Ramos (cell line): ENCODE results near the gene SLC26A9.

Experiments
- in situ Hi-C: fragments of 300-500 bp; cut with MboI; formaldehyde crosslinking; loops from one replicate; pipeline ENCODE4 v1.14.3; 2022; ENCODE audit warnings: low sequenced_read_pairs; ENCODE audit not compliant: unreplicated experiment

SLC26A9 gene

DNA sequence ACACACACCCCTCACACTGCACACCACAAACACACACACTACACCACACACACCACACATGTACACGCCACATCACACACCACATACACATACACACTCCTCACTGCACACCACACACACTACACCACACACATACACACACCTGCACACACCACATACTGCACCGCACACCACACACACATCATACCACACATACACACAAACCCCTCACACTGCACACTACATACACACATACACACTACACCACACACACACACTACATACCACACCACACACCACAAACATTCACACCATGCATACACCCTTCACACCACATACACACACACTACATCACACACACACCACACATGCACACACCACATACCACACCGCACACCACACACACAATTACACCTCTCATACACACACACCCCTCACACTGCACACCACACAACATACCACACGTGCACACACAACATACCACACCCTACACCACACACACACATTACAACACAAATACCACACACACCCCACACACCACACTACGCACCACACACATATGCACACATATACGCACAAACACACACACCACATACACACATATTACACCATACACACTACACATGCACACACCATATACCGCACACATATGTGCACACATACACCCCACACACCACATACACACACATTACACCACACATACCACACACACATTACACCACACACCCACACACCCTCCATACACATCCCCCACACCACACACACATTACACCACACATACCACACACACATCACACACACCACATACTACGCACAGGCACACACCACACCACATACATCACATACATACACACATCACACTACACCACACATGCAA, 30.3 kb upstream of the SLC26A9 start:
- in situ Hi-C loops, result loop anchor here (25.0 kb wide), 1 partner anchor 411 kb away; a partner anchor contains a TSS

DNA sequence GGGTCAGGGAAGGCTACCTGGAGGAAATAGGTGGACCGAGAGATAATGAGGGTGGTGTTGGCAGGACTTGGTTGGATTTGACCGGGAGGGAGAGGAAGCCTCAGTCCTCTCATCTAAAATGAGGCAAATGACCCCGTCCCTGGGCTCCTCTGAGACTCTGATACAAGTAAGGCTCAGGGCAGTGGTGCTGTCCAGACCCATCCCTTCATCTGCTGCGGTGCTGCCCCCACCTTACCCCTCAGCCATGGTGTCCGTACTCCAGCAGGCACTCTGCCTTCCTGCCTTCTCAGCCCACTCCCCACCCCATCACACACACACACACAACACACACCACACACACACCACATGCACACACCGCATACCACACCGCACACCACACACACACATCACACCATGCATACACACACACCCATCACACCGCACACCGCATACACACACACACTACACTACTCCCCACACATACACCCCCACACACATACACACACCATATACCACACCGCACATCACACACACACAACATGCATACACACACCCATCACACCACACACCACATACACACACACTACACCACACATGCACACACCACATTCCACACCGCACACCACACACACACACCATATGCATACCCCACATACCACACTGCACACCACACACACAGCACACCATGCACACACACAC, 29.4 kb upstream of the SLC26A9 start:
- in situ Hi-C loops, result loop anchor here (25.0 kb wide), 1 partner anchor 410 kb away; a partner anchor contains a TSS

DNA sequence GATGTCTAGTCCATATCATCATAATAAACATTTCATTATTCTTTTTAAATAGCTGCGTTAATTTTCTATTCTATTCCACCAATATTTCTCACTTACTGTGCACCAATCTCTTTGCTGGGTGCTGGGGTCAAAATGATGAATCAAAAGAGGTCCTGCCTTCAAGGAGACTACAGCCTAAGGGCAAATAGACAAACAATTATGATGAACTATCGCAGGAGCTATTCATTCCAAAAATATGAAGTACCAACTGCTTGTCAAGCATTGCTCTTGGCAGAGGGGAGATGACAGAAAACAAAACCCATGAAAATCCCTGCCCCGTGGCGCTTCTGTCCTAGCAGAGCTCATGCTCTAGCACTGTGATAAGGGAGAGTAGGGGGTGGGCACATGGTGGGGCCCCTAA, 28.8 kb upstream of the SLC26A9 start:
- in situ Hi-C loops, result loop anchor here (25.0 kb wide), 1 partner anchor 410 kb away; a partner anchor contains a TSS

GRCh38 chr1:205971082-205971481, 27.8 kb upstream of the SLC26A9 start:
- in situ Hi-C loops, result loop anchor here (25.0 kb wide), 1 partner anchor 409 kb away; a partner anchor contains a TSS

DNA sequence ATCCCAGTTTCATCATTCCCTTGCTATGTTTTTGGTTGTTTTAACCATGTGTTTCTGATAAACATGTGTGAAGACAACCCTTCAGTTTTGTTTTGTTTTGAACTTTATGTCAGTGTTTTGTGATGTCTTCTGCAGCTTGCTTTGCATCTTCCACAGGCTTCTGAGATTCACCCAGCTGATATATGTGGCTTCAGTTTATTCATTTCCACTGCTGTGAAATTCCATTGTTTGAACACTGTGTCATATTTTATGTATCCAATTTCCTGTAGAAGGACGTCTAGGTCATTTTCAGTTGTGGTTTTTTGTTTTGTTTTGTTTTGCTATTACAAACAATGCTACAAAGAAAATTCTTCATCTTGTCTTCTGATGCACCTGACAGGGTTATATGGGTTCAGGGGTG, 27.2 kb upstream of the SLC26A9 start:
- in situ Hi-C loops, result loop anchor here (25.0 kb wide), 1 partner anchor 408 kb away; a partner anchor contains a TSS

DNA sequence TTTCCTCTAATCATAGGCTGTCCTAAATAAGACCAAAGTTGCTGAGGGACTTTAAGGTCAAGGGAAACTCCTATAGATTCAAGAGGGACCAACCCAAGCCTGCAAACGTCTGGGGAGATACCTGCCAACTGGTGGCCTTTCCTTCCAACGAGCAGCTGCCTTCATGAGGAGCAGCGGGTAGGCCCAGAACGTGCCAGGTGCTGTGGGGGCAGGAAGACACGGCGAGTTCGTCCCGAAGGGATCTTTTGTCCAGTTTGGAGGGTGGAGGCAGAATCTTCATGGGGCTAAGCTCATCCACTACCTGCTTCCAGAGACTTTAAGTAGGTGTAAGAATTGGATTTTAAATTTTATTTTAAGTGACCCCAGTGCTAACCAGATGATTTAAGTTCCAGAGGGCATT, 26.0 kb upstream of the SLC26A9 start:
- in situ Hi-C loops, result loop anchor here (5.0 to 25.0 kb wide), 2 partner anchors 177 to 407 kb away; a partner anchor contains a TSS

- in situ Hi-C loops, result loop anchor here (5.0 to 25.0 kb wide), 2 partner anchors 175 to 405 kb away; a partner anchor contains a TSS
Measured at GRCh38 chr1:205967554-205968335, 24.5 kb upstream of the SLC26A9 start.

GRCh38 chr1:205965036-205965884, 22.0 kb upstream of the SLC26A9 start:
- in situ Hi-C loops, result loop anchor here (5.0 to 25.0 kb wide), 2 partner anchors 173 to 403 kb away; a partner anchor contains a TSS

DNA sequence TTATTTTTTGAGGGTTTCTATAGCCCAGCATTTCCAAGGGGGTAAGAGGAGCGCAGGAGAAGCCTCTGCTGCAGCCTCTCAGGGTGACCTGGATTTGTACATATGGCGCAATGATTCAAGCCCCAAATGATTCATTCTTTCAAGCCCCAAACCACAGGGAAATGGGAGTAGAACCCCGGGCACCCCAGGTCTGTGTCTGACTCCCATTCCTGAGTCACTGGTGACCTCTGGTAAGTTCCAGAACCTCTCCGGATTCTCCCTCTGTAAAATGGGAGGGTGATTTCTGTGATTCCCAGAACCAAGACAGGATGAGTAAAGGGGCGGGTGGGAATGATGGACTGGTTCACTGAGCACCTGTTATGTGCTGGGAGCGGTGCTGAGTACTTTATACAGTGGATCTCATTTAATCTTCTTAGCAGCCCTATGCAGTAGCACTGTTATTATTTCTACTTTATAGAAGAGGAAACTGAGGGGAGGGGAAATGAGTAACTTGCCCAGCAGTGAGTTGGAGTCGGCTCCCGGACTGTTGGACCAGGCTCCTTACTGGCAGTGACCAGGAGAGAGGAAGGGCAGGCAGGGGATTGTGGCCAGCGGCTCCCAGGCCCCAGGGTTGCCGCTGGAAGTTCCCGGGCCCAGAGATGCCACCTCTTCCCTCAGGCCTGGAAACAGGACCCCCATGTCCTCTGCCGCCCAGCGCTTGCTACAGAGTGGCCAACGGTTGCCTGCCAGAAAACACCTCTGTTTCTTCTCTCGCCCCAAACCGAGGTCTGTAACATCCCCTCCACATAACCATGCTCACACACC, 20.3 kb upstream of the SLC26A9 start:
- in situ Hi-C loops, result loop anchor here (25.0 kb wide), 1 partner anchor 401 kb away; a partner anchor contains a TSS

- in situ Hi-C loops, result loop anchor here (25.0 kb wide), 1 partner anchor 401 kb away; a partner anchor contains a TSS
Measured at GRCh38 chr1:205962821-205963221, 19.6 kb upstream of the SLC26A9 start.

GRCh38 chr1:205961991-205962820, 18.9 kb upstream of the SLC26A9 start:
- in situ Hi-C loops, result loop anchor here (25.0 kb wide), 1 partner anchor 400 kb away; a partner anchor contains a TSS

GRCh38 chr1:205961405-205961804, 18.1 kb upstream of the SLC26A9 start:
- in situ Hi-C loops, result loop anchor here (25.0 kb wide), 1 partner anchor 399 kb away; a partner anchor contains a TSS

- in situ Hi-C loops, result loop anchor here (25.0 kb wide), 1 partner anchor 397 kb away; a partner anchor contains a TSS
Measured at GRCh38 chr1:205959789-205960188, 16.5 kb upstream of the SLC26A9 start.

- in situ Hi-C loops, result loop anchor here (25.0 kb wide), 1 partner anchor 393 kb away; a partner anchor contains a TSS
Measured at GRCh38 chr1:205955499-205955898, 12.2 kb upstream of the SLC26A9 start.

GRCh38 chr1:205954819-205955404, 11.7 kb upstream of the SLC26A9 start:
- in situ Hi-C loops, result loop anchor here (25.0 kb wide), 1 partner anchor 393 kb away; a partner anchor contains a TSS

- in situ Hi-C loops, result loop anchor here (25.0 kb wide), 1 partner anchor 389 kb away; a partner anchor contains a TSS
Measured at GRCh38 chr1:205951746-205952145, 8.5 kb upstream of the SLC26A9 start.
